Suprapubic skin (tissue), 4 donors: Measurements from ENCODE around the gene NR3C2. TPM values are rescaled to one million over a fixed set of nuclear protein-coding genes. Genes with fewer than 3 reads are reported as not detected.

Experiments
- DNase-seq, 2 donors: peaks; one replicate each; pipeline ENCODE4 v3.0.0-alpha.2; 2019; ENCODE audit warnings: low spot score in 2 of 2
- H3K27ac ChIP-seq: fragments of 200-600 bp; sonication (generic); one replicate; pipeline ENCODE4 v1.5.1; 2019
- H3K27me3 ChIP-seq: fragments of 200-600 bp; sonication (generic); one replicate; pipeline ENCODE4 v1.5.1; 2019
- H3K36me3 ChIP-seq: fragments of 200-600 bp; sonication (generic); one replicate; pipeline ENCODE4 v1.5.1; 2019
- H3K4me1 ChIP-seq: fragments of 200-600 bp; sonication (generic); one replicate; pipeline ENCODE4 v1.5.1; 2019
- H3K4me3 ChIP-seq: fragments of 200-600 bp; sonication (generic); one replicate; pipeline ENCODE4 v1.5.1; 2019; ENCODE audit warnings: mild to moderate bottlenecking
- H3K9me3 ChIP-seq: fragments of 200-600 bp; sonication (generic); one replicate; pipeline ENCODE4 v1.5.1; 2019
- CTCF ChIP-seq, 2 donors: fragments of 200-600 bp in 1 of 2; fragments of 450-650 bp in 1 of 2; sonication (generic) in 1 of 2; IDR thresholded peaks; one replicate each; pipeline ENCODE4 v1.5.1; 2016 to 2019; ENCODE audit warnings: antibody characterized with exemption in 2 of 2, mild to moderate bottlenecking in 1 of 2, moderate library complexity in 1 of 2
- EP300 ChIP-seq: sonication (generic); formaldehyde crosslinking; IDR thresholded peaks from one replicate; pipeline ENCODE4 v1.6.1; 2017; ENCODE audit warnings: antibody characterized with exemption
- POLR2A ChIP-seq, 2 donors: fragments of 450-650 bp; IDR thresholded peaks; one replicate each; pipeline ENCODE4 v1.6.1; 2017; ENCODE audit warnings: antibody characterized with exemption in 2 of 2, mild to moderate bottlenecking in 2 of 2, moderate library complexity in 2 of 2
- POLR2AphosphoS5 ChIP-seq, 3 donors: sonication (generic); formaldehyde crosslinking; IDR thresholded peaks; one replicate each; pipeline ENCODE4 v1.6.1; 2017; ENCODE audit warnings: antibody characterized with exemption in 3 of 3
- WGBS: methylation state at CpG from one replicate; pipeline ENCODE4 v1.1.5; 2018; 5-methylcytosine and 5-hydroxymethylcytosine counted together
- total RNA-seq, 4 donors: library from RNA; depleted of rRNA; stranded (reverse); fragments of >200 nt; gene quantifications; one replicate each; pipeline ENCODE4 v1.1.0, GENCODE V29; 2016

NR3C2 gene
- total RNA-seq, 4 donors from 2014 or later = 7.3 to 12.1 (median 11.0) TPM

DNA sequence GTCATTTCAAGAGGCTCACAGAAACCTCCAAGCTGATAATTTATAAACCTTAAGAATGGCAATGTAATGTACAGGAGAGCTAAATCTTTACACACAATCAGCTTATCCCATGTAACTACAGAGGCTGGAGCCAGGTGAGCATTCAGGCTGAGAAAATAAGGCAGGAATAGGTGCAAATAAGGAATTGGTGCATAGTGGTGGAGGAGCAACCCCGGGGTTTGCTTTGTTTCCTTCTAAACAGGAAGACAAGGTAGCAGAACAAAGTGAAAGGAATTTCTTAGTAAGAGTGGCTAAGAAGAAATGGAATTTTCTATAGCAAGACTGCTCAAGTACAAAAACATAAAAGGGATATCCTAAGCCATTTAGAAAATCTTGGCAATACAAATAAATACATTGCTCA lies 82.4 kb downstream of the NR3C2 start:
- TF ChIP-seq EP300 (no peak), POLR2AphosphoS5 (IDR thresholded peaks at IDR 0.05) (no peak), CTCF (IDR thresholded peaks at IDR 0.05) (no peak), POLR2A (IDR thresholded peaks at IDR 0.05) (no peak)
- WGBS = 62% methylated on average over 1 of the region's 1 CpG
- Histone ChIP-seq H3K27me3 (no peaks in the 10 kb centered on the region), H3K27ac (no peak overlapping the region), H3K4me3 (no peak overlapping the region), H3K36me3 (no peaks in the 10 kb centered on the region), H3K9me3 (no peaks in the 10 kb centered on the region), H3K4me1 (peaks cover 5% of the 10 kb centered on the region)
- DNase-seq = no peak

DNA sequence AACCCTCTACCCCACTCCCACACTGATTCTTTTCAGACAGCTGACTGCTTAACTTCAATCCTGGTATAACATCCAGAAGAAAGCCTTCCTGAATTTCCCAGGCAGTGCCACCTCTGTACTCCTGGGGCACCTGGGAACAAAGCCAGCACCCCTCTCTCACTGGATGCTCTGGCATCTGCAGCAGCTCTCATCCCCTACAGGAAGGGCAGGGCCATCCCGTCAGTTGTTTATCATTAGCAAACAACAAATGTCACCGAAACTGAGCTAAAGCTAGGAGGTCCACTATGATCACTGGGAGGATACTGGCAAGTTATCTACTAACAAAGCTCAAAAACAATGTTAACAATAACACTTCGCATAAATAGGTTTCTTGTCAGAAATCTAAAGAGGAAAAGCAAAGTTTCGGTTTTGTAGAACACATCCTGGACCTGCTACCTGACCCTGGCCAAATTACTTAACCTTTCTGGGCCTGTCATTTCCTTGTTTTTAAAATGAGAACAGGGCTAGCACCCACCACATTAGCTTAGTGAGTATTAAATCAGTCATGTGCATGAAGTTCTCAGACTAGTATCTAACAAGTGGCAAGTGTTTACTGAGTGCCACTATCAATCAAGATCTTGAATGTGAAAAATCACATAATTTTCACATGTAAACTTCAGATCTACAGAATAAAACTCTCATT lies 86.6 kb downstream of the NR3C2 start:
- WGBS = 65% methylated on average over 4 of the region's 4 CpGs
- DNase-seq = no peak
- peaks cover 5% of the 10 kb centered on the region for H3K4me1 ChIP-seq
- no peaks in the 10 kb centered on the region for H3K9me3 ChIP-seq
- H3K27ac ChIP-seq = no peak overlapping the region
- no peak overlapping the region for H3K4me3 ChIP-seq
- no peak for TF ChIP-seq CTCF (IDR thresholded peaks at IDR 0.05)
- no peak for TF ChIP-seq POLR2A (IDR thresholded peaks at IDR 0.05)
- TF ChIP-seq POLR2AphosphoS5 (IDR thresholded peaks at IDR 0.05) = no peak
- TF ChIP-seq EP300 = no peak
- no peaks in the 10 kb centered on the region for H3K27me3 ChIP-seq
- H3K36me3 ChIP-seq = no peaks in the 10 kb centered on the region

DNA sequence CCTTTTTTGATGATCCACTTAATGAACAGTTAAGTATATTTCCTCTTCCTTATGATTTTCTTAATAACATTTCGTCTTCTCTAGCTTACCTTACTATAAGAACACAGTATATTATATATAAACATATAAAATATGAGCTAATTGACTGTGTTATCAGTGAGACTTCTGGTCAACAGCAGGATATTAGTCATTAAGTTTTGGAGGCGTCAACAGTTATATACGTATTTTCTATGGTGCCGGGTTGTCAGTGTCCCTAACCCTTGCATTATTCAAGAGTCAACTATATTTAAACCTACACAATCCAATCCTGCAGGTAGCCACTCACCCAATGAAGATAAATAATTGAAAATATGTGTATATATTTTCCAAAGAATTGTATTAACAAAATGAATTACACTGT lies 88.0 kb downstream of the NR3C2 start:
- Histone ChIP-seq H3K27me3 (no peaks in the 10 kb centered on the region), H3K36me3 (no peaks in the 10 kb centered on the region), H3K9me3 (no peaks in the 10 kb centered on the region), H3K4me3 (no peak overlapping the region), H3K4me1 (peaks cover 5% of the 10 kb centered on the region), H3K27ac (no peak overlapping the region)
- TF ChIP-seq POLR2AphosphoS5 (IDR thresholded peaks at IDR 0.05) (no peak), EP300 (no peak), POLR2A (IDR thresholded peaks at IDR 0.05) (no peak), CTCF (IDR thresholded peaks at IDR 0.05) (no peak)
- no peak for DNase-seq
- 95% methylated on average over 4 of the region's 4 CpGs for WGBS

DNA sequence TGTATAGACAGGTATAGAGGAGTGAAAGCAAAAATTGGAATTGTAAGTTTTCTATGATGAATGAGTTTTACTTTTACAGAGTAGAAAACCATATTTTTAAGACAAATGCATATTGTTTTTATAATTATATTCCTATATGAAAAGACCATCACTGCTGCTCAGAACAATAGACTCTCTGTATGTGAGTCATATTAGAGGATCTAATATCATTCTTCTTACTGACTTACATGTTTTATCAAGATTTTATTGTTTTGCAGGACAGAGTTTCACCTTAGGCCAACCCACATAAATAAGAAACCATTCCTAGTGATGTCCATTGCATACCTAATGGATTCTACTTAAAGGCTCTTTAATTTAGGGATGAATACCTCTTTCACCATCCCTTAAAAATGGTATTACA lies 88.6 kb downstream of the NR3C2 start:
- TF ChIP-seq POLR2A (IDR thresholded peaks at IDR 0.05) (no peak), CTCF (IDR thresholded peaks at IDR 0.05) (no peak), POLR2AphosphoS5 (IDR thresholded peaks at IDR 0.05) (no peak), EP300 (no peak)
- no peaks in the 10 kb centered on the region for H3K27me3 ChIP-seq
- DNase-seq = no peak
- H3K9me3 ChIP-seq = no peaks in the 10 kb centered on the region
- no peaks in the 10 kb centered on the region for H3K36me3 ChIP-seq
- H3K4me3 ChIP-seq = no peak overlapping the region
- peaks cover 5% of the 10 kb centered on the region for H3K4me1 ChIP-seq
- H3K27ac ChIP-seq = no peak overlapping the region

DNA sequence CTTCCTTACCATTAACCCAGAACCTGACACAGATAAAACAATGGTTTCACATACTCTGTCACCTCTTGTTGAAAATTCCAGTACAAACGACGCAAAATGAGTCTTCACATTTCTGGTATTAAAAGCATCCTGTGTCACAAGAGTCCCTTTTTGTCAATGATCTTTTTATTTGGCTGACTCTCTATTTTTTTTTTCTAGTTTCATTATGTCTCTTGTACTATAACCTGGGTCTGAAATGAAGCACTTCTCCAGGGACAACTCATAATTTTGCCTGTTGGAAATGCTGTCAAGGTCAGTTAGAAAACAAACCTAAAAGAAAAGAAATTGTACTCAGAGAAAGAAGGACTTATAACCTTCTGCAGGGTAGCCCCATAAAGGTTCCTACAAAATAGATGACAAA lies 93.1 kb downstream of the NR3C2 start:
- H3K36me3 ChIP-seq = no peaks in the 10 kb centered on the region
- no peaks in the 10 kb centered on the region for H3K9me3 ChIP-seq
- H3K4me3 ChIP-seq = no peak overlapping the region
- H3K27ac ChIP-seq = no peak overlapping the region
- 81% methylated on average over 2 of the region's 2 CpGs for WGBS
- H3K27me3 ChIP-seq = no peaks in the 10 kb centered on the region
- no peak for DNase-seq
- no peak for TF ChIP-seq EP300
- TF ChIP-seq CTCF (IDR thresholded peaks at IDR 0.05) = no peak
- no peak for TF ChIP-seq POLR2A (IDR thresholded peaks at IDR 0.05)
- TF ChIP-seq POLR2AphosphoS5 (IDR thresholded peaks at IDR 0.05) = no peak
- H3K4me1 ChIP-seq = peaks cover 13% of the 10 kb centered on the region
